GM10847 (cell line): Measurements from ENCODE around the gene CBS.
"Not testable (repeated sequence)": the region's sequence is repeated elsewhere in the genome, so short reads cannot be mapped to it uniquely, and the experiment has no call there.

Experiments used
- POLR2A ChIP-seq: IDR thresholded peaks from 2 replicates; pipeline ENCODE4 v1.6.1; 2011; ENCODE audit not compliant: insufficient read length; ENCODE audit errors: extremely low read depth

Gene CBS

DNA sequence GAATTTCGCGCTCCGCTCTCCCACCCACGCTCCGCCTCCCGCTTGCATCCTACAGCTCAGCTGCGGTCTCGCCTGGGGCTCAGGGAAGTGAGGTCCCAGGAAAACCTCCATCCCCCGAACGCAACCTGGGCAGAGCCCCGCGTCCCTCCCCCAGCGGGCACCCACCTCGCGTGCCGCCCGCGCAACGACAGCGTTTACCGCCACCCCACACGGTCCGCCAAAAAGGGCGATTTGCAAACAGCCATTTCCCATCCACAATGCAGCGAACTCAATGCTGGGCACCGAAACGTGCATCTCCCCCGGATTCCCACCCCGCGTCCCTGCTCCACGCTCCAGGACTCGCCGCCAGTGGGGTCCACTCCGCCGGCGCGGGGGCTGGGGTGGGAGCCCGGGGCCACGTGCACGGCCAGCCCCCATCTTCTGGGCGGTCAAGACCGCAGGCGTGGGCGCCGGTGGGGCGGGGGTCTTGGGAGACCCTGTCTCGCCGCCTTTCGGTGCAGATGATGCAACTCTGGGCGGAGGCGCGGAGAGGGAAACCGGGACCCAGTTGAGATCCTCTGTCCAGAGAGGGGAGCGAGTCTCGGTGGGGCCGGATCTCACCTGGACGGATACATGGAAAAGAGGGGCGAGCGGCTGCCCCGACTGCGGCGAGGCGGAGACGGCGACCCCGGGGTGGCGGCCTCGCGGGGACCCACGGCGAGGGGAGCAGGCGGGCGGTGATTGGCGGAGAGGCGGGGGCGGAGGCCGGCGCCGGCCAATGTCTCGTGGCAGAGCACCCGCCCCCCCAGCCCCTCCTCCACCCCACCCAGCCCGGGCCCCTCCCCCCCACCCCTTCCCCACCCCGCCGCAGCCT is at the start of gene CBS:
Gene CBS (minus strand): TSS at position 666 of the 853 bp plus-strand sequence. CDS start 3,642 bp downstream, outside the sequence.
- not testable (repeated sequence) for TF ChIP-seq POLR2A

DNA sequence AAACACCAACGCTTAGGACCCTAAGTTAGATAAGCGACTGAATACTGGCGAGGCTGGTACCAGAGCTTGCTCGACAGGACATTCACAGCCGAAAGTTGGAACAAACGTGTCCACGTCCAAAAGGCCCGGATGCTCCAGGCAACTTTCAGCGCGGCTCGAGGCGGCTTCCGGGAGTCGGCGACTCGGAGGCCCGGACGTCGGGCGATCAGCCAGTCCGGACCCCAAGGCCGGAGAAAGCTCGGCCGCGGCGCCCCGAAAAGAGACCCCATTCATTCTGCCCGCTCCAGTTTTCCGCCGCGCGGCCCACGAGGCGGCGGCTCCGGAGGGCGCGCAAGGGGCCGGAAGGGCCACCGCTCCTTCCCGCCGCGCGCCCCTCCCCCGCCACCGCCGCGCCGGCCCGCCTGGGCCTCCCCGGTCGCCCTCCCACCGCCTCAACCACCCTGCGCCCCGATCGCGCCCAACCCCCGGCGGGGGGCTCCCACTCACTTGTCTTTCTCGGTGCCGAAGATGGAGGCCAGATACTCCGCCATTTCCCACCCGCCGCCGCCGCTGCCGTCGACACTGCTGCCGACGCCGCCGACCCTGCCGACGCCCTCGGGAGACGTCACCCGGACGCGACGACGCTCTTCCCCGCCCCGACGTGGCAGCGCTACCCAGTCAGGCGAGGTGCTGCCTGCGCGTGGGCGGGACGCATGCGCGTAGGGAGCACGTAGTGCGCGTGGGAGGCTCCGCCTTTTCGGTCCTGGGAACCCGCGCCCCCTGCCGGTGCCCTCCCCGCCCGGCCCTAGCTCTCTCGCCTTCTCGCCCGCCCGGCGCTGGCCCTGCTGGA is 31.5 kb upstream of the CBS start, which contains the start of gene U2AF1:
Gene U2AF1 (minus strand): TSS at position 606 of the 829 bp plus-strand sequence. CDS start 76 bp downstream, at position 530.
- TF ChIP-seq POLR2A, result not testable (repeated sequence)

DNA sequence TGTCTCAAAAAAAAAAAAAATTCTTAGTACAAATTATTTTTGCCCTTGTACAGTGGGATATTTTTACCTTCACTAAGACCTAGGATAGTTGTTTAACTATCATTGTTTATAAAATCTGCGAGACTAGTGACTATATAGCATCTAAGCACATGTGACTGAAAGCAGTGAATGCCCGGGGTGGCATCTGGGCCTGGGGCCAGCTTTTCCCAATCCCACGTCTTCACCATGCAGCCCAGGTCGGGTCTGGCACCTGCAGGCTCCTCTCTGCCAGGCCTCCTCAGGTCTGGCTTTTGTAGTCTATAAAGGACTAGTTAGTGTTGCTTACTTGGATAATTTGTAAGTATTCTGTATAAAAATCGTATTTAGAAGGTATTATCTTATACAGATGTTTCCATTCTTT is 40.8 kb downstream of the CBS start:
- TF ChIP-seq POLR2A, result no peak

DNA sequence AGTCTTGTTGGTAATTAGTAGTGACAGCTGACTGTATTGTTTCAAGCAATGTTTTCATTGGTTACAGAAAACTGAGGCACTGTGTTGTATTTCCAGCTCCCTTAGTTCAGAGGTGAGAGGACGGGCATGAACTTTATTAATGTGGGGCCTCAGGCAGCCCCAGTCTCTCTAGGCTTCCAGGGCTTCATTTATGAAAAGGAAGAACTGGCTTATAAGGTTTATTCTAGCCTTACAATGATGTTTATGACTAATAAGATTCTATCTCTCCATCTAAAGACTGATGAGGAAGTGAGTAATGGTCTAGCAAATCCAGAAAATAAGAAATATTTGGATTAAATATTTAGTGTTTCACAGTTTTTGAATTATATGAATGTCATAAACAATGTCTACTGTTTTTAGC is 41.5 kb downstream of the CBS start:
- TF ChIP-seq POLR2A, result no peak

DNA sequence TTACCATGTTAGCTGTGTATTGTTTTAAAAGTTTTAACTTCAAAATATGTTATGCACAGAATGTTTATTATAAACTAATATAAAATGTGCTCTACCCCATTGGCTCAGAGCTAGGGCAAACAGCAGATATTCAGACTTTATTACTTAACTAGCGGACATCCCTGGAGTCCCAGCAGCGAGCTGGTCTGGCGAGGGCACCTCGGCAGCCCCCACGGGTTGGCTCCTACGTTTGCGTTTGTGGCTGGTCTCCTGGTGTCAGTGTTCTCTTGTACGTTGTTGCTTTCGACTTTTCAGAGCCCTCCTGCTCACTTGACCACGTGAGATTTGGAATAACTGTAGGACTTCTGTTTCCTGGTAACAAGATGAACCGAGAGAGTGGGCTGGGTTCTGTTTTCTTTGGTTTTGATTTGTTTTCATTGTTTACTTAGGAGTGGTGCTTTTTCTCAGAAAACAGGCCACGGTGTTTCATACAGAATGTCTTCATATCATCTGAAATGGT is 44.5 kb downstream of the CBS start:
- TF ChIP-seq POLR2A, result no peak

DNA sequence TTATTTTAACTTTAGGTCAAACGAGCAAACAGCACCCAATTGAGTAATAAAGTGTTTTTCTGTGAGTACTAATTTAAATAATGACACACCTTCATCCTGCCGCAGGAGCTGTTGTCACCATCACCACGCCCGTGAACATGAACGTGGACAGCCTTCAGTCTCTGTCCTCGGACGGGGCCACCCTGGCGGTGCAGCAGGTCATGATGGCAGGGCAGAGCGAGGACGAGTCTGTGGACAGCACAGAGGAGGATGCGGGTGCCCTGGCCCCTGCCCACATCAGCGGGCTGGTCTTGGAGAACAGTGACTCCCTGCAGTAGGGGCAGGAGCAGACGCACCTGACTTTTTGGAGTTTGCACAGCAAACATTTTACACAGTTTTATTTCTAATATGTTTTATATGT is 45.9 kb downstream of the CBS start:
- no peak for TF ChIP-seq POLR2A

DNA sequence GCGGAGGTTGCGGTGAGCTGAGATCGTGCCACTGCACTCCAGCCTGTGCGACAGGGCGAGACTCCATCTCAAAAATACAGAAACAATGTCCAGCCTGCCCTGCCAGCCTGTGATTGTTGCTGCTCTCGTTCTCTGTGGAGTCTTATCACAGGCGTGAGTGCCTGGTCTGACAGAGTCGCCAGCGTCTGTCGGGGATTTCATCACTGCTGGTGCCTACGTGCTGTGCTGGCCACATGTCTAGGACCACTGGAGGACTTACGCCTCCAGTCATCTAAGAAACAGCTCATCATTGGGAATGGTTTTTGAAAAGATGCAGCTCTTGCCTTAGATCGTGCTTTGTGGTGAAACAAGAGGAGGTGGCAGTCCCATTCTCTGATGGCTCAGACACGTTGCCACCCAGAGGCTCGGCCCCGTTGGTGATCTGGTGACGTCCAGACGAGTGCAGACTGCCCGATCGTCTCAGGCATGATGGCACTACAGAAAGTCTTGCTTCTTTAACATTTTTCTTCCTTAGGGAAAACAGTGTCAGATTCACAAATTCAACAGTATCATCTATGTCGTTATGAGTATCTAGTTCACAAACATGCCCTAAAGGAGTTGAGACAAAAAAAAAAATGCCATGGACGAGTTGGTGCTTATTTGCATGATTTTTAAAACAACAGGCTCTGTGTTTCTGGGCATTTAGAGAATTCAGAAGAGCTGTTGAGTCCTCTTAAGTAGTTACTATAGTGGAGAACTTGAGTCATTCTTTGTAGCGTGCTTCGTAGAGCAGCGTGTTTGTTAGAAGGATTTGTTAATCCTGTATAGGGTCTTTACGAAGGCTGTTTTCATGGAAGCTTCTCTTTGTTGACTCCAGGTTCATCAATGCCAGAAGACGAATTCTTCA is 47.5 kb downstream of the CBS start:
- no peak for TF ChIP-seq POLR2A

DNA sequence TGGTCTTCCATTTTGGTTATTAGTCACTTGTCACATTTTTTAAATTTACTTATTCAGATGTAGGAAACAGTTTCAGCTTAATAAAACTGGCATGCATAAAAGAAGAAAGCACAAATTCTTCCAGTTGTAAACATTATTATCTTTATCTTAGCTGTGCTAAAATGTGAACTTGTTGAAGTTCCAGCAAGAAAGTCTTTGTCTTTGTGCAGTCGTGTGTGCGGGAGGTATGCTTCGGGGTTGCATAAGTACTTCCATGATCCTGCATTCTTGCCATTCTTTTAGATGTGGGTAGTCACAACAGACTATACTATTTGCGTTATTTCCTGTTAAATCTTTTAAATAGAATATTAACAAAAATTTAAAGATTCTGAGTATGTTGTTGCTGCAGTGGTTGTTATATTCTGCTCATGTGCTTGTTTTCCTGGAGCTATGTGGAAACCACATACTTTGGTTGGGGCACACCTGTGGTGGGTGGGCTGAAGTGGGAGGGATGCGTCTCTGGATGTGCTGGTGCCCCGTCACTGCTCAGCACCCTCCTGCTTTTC is 49.9 kb downstream of the CBS start:
- TF ChIP-seq POLR2A, result no peak

DNA sequence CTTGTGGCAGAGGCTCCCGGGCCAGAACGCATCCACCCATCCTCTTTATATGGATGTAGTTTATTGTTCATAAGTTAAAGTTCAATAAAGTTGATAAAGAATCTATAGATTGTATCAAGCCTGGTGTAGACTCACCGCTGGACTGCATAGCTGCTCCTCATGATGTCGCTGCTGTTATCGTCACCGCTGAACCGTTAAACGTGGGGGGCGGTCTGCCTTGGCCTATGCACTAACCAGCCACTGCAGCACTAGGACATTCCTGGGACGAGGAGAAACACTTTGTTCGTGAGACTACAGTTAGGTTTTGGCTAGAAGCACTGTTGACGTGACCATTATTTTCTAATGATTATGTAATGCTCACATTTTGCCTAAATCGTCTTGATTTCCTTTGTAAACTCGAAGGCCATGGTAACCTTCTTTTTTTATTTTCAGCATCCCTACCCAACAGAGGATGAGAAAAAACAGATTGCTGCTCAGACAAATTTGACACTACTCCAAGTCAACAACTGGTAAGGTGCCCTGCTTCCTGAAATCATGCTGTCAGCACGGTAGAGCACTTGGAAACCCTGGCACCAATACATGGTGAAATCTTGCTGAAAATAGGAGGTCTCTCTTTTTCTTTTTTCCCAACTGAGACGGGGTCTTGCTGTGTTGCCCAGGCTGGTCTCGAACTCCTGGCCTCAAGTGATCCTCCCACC is 51.0 kb downstream of the CBS start:
- no peak for TF ChIP-seq POLR2A

DNA sequence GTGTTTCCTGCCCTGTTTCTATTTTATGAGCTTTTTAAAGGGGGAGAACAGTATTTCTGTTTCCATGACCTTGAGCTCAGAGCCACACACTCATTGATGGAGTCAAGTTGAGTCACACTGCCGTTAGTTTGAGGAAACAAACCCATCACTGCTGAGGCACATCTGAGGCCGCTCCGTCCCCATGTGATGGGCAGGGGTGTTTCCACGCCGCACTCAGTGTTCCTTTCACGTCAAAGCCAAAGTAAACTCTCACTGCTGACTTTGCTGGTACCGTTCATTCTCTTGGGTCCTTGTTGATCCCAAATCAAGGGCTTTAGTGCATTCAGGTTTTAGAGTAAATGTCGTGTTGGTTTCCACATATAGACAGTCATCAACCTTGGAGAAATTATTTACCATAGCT is 52.5 kb downstream of the CBS start:
- no peak for TF ChIP-seq POLR2A

DNA sequence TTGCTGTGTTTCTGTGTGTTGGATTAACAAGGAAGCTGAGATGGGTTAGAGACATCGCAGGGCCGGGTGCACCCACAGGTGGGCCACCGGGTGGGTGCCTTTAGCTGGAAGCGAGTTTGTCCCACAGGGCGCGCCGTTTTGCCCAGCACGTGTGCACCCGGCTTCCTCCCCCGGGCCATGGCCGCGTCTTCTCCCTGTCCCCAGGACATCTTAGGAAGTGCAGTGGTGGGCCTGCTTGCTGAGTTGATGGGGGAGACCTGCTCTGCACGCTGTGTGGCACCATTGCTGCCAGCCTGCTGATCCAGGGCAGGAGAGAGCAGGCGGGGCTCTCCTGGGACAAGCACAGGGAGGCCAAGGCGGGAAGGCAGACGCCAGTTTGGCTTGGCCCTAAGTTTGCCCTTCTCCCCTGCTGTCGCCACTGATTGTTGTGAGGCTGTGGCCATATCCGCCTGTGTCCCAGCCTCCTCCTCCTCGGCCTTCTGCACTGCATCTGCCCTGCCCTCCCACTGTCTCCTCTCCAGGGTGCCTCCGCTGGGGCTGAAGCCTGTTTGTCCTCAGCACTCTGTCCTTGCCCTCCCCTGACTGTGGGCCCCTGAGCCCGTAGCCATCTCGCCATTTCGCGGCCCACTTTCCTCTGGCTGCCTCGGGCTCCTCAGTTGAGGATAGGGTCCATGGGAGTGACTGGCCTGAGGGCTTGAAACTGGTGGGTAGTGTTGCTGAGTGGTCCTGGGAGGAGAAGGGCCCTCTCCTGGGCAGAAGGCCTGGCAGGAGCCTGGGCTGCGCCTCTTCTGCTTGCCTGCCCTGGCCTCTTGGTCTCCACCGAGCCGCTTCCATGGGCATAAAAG is 53.7 kb downstream of the CBS start:
- no peak for TF ChIP-seq POLR2A

DNA sequence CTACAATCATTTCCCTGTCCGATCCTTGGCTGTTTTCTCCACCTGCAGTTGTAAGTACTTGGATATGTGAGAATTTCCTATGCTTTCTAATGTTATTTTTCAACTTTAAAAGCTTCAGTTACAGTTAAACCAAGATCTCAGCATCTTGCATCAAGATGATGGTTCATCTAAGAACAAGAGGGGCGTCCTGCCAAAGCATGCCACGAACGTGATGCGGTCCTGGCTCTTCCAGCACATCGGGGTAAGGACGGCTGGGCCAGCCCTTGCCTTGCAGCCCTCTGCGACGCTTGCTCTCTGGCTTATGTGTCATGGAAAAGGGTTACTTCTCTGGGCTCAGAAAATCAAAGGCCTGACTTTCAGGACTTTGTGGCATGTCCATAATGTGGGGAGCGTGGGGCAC is 54.4 kb downstream of the CBS start:
- no peak for TF ChIP-seq POLR2A

DNA sequence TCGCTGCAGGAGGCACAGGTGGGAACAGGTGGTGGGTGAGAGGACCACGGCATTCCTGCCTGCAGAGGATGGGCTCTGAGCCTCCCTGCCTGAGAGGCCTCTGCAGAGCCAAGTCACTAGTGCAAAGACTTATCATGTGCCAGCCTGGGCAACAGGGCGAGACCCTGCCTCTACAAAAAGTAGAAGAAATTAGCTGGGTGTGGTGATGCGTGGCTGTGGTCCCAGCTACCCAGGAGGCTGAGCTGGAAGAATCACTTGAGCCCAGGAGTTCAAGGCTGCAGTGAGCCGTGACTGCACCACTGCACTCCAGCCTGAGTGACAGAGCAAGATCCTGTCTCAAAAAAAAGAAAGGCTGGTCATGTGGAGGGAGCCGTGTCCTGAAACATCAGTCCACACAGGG is 54.9 kb downstream of the CBS start:
- TF ChIP-seq POLR2A, result no peak
